ENCODE measurements around the gene GPR107.

GRCh38 chr9:130027533-130028365 is 26.0 kb upstream of the GPR107 start:
- TF ChIP-seq POLR2AphosphoS5 (IDR thresholded peaks at IDR 0.05; ENCODE audit: borderline replicate concordance, low read depth, low read length) (no peak), EZH2 (IDR thresholded peaks at IDR 0.05) (no peak), FOXP2 (optimal IDR thresholded peaks at IDR 0.05; ENCODE audit: control extremely low read depth, extremely low read length, insufficient read depth) (no peak)
